AG04449 (cell line): Measurements from ENCODE around the gene ZDBF2.

ENCODE experiments used
- CTCF ChIA-PET: fragments of 350-600 bp; formaldehyde crosslinking; extraction: SDS; loops from one replicate; lab custom pipeline; 2021; ENCODE audit warnings: antibody characterized with exemption; lab: Yijun Ruan, JAX
- POLR2A ChIA-PET: fragments of 400-600, 350-600 bp; formaldehyde crosslinking; extraction: SDS; loops from one replicate; lab custom pipeline; 2020; ENCODE audit warnings: antibody characterized with exemption, inconsistent platforms; lab: Yijun Ruan, JAX
- DNase-seq: peaks from one replicate; pipeline ENCODE4 v3.0.0-alpha.2; 2010; ENCODE audit warnings: low read depth, low spot score
- H3K4me3 ChIP-seq: 2 replicates; pipeline ENCODE4 v1.5.1; 2011; ENCODE audit warnings: low read depth, mild to moderate bottlenecking, control low read depth, low read length
- CTCF ChIP-seq: IDR thresholded peaks from one replicate; pipeline ENCODE4 v1.5.1; 2011; ENCODE audit warnings: mild to moderate bottlenecking, moderate library complexity, low read length, control low read depth, inconsistent platforms; ENCODE audit not compliant: insufficient read depth; ENCODE audit errors: missing control alignments

The ZDBF2 gene

GRCh38 chr2:206323033-206323432, 48.6 kb downstream of the ZDBF2 start:
- no peak for DNase-seq
- TF ChIP-seq CTCF = no peak
- CTCF ChIA-PET = no interaction called here
- POLR2A ChIA-PET = no interaction called here
- H3K4me3 ChIP-seq = no peak overlapping the region

- CTCF ChIA-PET = no interaction called here
- POLR2A ChIA-PET = no interaction called here
- no peak overlapping the region for H3K4me3 ChIP-seq
- TF ChIP-seq CTCF = no peak
- no peak for DNase-seq
These were observed 49.0 kb downstream of the ZDBF2 start for GRCh38 chr2:206323486-206323885.

GRCh38 chr2:206324869-206325268, 50.4 kb downstream of the ZDBF2 start:
- no peak for TF ChIP-seq CTCF
- no peak for DNase-seq
- no peak overlapping the region for H3K4me3 ChIP-seq
- CTCF ChIA-PET = no interaction called here
- POLR2A ChIA-PET = no interaction called here

- CTCF ChIA-PET = no interaction called here
These were observed 54.5 kb downstream of the ZDBF2 start for GRCh38 chr2:206328974-206329373.

GRCh38 chr2:206336861-206337260, 62.4 kb downstream of the ZDBF2 start:
- ChIA-PET CTCF (interaction anchor here (1.0 kb wide), 1 partner anchor 11 kb away, joined by 3 read pairs; no protein-coding TSS in a partner anchor), POLR2A (no interaction called here)
- H3K4me3 ChIP-seq = no peak overlapping the region
- no peak for TF ChIP-seq CTCF
- no peak for DNase-seq

More at GRCh38 chr2:206328974-206329373, 54.5 kb downstream of the ZDBF2 start:
- DNase-seq = no peak
- no peak for TF ChIP-seq CTCF
- no peak overlapping the region for H3K4me3 ChIP-seq
- POLR2A ChIA-PET = no interaction called here

- POLR2A ChIA-PET = no interaction called here
These were observed 63.5 kb downstream of the ZDBF2 start for GRCh38 chr2:206337956-206338355.

More at GRCh38 chr2:206337956-206338355, 63.5 kb downstream of the ZDBF2 start:
- H3K4me3 ChIP-seq = no peak overlapping the region
- CTCF ChIA-PET = interaction anchor here (0.7 to 1.0 kb wide), 2 partner anchors 9 to 221 kb away, joined by 3 read pairs; no protein-coding TSS in a partner anchor
- no peak for DNase-seq
- no peak for TF ChIP-seq CTCF
